ENCODE results near the gene NAA60.

DNA sequence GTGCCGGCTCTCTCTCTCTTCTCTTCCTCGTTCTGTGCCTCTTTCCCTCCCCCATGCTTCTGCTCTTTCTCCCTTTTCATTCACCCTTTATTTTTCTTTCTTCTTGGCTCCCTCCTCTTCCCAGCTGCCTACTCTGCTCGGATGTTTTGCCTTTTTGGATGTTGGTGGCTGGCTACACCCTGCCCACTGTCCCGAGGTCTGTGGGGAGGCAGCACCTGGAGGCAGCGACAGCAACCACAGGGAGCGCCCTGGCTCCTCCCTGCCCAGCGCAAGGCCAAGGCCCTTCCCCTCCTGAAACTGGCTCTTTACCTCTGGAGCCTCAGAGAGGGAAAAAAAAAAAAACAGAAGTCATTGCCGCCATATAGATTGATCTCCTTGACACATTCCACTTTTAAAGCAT, 77.4 kb downstream of the NAA60 start:
- TF ChIP-seq, protein P1, sequence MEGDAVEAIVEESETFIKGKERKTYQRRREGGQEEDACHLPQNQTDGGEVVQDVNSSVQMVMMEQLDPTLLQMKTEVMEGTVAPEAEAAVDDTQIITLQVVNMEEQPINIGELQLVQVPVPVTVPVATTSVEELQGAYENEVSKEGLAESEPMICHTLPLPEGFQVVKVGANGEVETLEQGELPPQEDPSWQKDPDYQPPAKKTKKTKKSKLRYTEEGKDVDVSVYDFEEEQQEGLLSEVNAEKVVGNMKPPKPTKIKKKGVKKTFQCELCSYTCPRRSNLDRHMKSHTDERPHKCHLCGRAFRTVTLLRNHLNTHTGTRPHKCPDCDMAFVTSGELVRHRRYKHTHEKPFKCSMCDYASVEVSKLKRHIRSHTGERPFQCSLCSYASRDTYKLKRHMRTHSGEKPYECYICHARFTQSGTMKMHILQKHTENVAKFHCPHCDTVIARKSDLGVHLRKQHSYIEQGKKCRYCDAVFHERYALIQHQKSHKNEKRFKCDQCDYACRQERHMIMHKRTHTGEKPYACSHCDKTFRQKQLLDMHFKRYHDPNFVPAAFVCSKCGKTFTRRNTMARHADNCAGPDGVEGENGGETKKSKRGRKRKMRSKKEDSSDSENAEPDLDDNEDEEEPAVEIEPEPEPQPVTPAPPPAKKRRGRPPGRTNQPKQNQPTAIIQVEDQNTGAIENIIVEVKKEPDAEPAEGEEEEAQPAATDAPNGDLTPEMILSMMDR (IDR thresholded peaks at IDR 0.05; ENCODE audit: poor library complexity) = no peak
- TF ChIP-seq EZH2 (IDR thresholded peaks at IDR 0.05; ENCODE audit: borderline replicate concordance) = no peak
- no peak for TF ChIP-seq EZH2phosphoT487 (IDR thresholded peaks at IDR 0.05; ENCODE audit: low read depth, severe bottlenecking, unreplicated experiment)

Data from hepatocyte (in vitro differentiated cells).